ENCODE data around the gene CDH23. TPM values are rescaled to one million over a fixed set of nuclear protein-coding genes. Genes with fewer than 3 reads are reported as not detected.
A peak's percentile ranks its signal among the peaks of the same experiment; 100 is the strongest.

Gene CDH23
- total and polyA plus RNA-seq, 2 of the 8 experiments (the other 6 are each of a cell fraction or from before 2014, with no cell fraction given), result 1.9 to 4.9 TPM

DNA sequence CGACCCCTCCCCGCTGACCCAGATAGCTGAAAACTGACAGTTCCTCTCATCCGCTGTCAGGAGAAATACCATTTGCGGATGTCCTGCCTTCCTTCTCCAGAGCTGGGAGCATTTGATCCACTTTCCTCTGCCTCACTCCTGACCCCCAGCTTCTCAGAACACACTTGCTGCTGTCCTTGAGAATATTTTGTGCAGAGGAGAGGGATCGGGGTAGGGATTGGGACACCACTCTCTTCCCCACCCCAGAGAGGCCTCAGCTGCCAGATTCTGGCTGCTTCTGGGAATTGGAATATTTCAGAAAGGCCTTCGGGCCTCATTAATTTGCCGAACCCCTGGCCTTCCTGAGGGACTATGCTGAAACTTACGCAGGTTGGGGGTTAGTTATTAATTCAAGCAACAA, 225.9 kb downstream of the CDH23 start:
- Histone ChIP-seq H2BK20ac (ENCODE audit: low read length) (peak overlapping the region; percentile 54; the same call in 1 of the 2 replicates), H3K9ac (replicated peaks in 1 of 4; ENCODE audit: extremely low read depth in 1 of 4, low read depth in 3 of 4, low read length in 3 of 4) (no peak overlapping the region; a peak in 1 of 7 replicates), H2AK5ac (ENCODE audit: low read depth, low read length) (peak overlapping the region; percentile 66; the same call in 1 of the 2 replicates), H3K27ac (ENCODE audit: low read depth, low read length) (no peak overlapping the region), H3K56ac (replicated peaks; ENCODE audit: insufficient read length, low read depth, low read length) (no peak overlapping the region), H2AFZ (ENCODE audit: low read length) (no peak overlapping the region), H3K9me3 (ENCODE audit: insufficient read depth in 2 of 2, low read depth in 1 of 2, low read length in 1 of 2) (no peaks in the 10 kb centered on the region), H2BK15ac (ENCODE audit: low read length) (no peak overlapping the region), H3K27me3 (replicated peaks in 1 of 4; ENCODE audit: control insufficient read depth in 3 of 4, extremely low read depth in 1 of 4, insufficient read depth in 3 of 4, low read length in 3 of 4) (no peaks in the 10 kb centered on the region), H3K36me3 (ENCODE audit: control insufficient read depth in 2 of 4, insufficient read depth in 4 of 4, low read length in 3 of 4) (no peaks in the 10 kb centered on the region), H3K18ac (ENCODE audit: extremely low read depth, low read length) (peak overlapping the region; percentile 74), H3K4me3 (ENCODE audit: extremely low read depth in 1 of 4, insufficient read depth in 2 of 4, low read depth in 3 of 4, low read length in 4 of 4) (peak overlapping the region in 1 of 4 experiments; percentile 33; a peak in 3 of 8 replicates), H4K91ac (replicated peaks; ENCODE audit: insufficient read length, low read length) (peak overlapping the region; percentile 25), H2BK12ac (ENCODE audit: low read depth, low read length) (0 out of 2 replicates have a peak overlapping the region, but pooled peaks have one; percentile 21), H3K4me1 (replicated peaks in 1 of 4; ENCODE audit: control insufficient read depth in 3 of 4, insufficient read depth in 4 of 4, low read length in 3 of 4) (peaks cover 25 to 45% (median 32%) of the 10 kb centered on the region in 4 experiments), H3K79me2 (ENCODE audit: control insufficient read depth in 1 of 2, insufficient read depth in 2 of 2, low read length in 2 of 2) (no peaks in the 10 kb centered on the region), H3K23me2 (ENCODE audit: low read depth, low read length) (no peaks in the 10 kb centered on the region; the same call in 1 of the 2 replicates), H3K4ac (replicated peaks; ENCODE audit: insufficient read length, low read depth, low read length) (no peak overlapping the region), H3K4me2 (ENCODE audit: insufficient read depth in 1 of 2, low read depth in 2 of 2, low read length in 2 of 2) (peak overlapping the region; percentile 52 to 82), H3K14ac (ENCODE audit: insufficient read length) (no peak overlapping the region), H4K5ac (ENCODE audit: insufficient read length, low read depth, low read length) (no peak overlapping the region), H4K20me1 (replicated peaks in 1 of 2; ENCODE audit: control insufficient read depth in 1 of 2, insufficient read depth in 2 of 2, low read length in 2 of 2) (no peaks in the 10 kb centered on the region), H3K79me1 (ENCODE audit: low read depth, low read length) (no peaks in the 10 kb centered on the region), H3K23ac (ENCODE audit: insufficient read length) (no peak overlapping the region), H4K8ac (ENCODE audit: extremely low read depth, insufficient read depth, low read length) (no peak overlapping the region), H2BK5ac (ENCODE audit: low read depth, low read length) (peak overlapping the region; percentile 90; the same call in 1 of the 2 replicates), H2BK120ac (replicated peaks; ENCODE audit: low read depth, low read length) (peak overlapping the region; percentile 41)
- ChIA-PET POLR2A (ENCODE audit: partially characterized antibody) (interaction anchor here (0.9 to 1.6 kb wide), 6 partner anchors 10 to 286 kb away, joined by 3 to 7 read pairs (median 3); no protein-coding TSS in a partner anchor), CTCF (ENCODE audit: partially characterized antibody) (interaction anchor here (0.5 to 16.1 kb wide), 25 partner anchors 11 to 308 kb away, joined by 3 to 169 read pairs (median 4); no protein-coding TSS in a partner anchor)
- FAIRE-seq (no peak), DNase-seq (ENCODE audit: low read depth in 1 of 2, low spot score in 2 of 2) (no peak)
- TF ChIP-seq HDAC2 (IDR thresholded peaks at IDR 0.05; ENCODE audit: borderline replicate concordance in 1 of 2, low read depth in 2 of 2, low read length in 2 of 2), result no peak
- TF ChIP-seq, protein P1, sequence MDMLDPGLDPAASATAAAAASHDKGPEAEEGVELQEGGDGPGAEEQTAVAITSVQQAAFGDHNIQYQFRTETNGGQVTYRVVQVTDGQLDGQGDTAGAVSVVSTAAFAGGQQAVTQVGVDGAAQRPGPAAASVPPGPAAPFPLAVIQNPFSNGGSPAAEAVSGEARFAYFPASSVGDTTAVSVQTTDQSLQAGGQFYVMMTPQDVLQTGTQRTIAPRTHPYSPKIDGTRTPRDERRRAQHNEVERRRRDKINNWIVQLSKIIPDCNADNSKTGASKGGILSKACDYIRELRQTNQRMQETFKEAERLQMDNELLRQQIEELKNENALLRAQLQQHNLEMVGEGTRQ (IDR thresholded peaks at IDR 0.05; ENCODE audit: low read length), result no peak
- TF ChIP-seq NANOG (IDR thresholded peaks at IDR 0.05; ENCODE audit: insufficient read depth, low read depth, low read length, poor library complexity, severe bottlenecking), result no peak
- TF ChIP-seq POLR2AphosphoS5 (IDR thresholded peaks at IDR 0.05; ENCODE audit: low read depth, low read length), result no peak
- no peak for TF ChIP-seq CHD1 (IDR thresholded peaks at IDR 0.05; ENCODE audit: low read depth, low read length)
- WGBS, 2 experiments (ENCODE audit: extremely low coverage in 1 of 2, insufficient coverage in 1 of 2, insufficient read length in 1 of 2, insufficient replicate concordance in 2 of 2, low coverage in 1 of 2, low lambda C conversion rate in 2 of 2, missing lambda C conversion rate in 1 of 2), result 46% methylated on average over 8 of the region's 8 CpGs; no CpG with 5 or more reads in 1 of the 2 experiments
